Mesangial cell (primary cell): ENCODE data around the gene TEX47. TPM values are rescaled to one million over a fixed set of nuclear protein-coding genes. Genes with fewer than 3 reads are reported as not detected.

Experiments
- total RNA-seq: library from RNA; depleted of rRNA; stranded (reverse); fragments of >200 nt; gene quantifications from 2 replicates; pipeline ENCODE4 v1.2.3, GENCODE V29; 2015

TEX47 gene
- not detected in 2 replicates for total RNA-seq

DNA sequence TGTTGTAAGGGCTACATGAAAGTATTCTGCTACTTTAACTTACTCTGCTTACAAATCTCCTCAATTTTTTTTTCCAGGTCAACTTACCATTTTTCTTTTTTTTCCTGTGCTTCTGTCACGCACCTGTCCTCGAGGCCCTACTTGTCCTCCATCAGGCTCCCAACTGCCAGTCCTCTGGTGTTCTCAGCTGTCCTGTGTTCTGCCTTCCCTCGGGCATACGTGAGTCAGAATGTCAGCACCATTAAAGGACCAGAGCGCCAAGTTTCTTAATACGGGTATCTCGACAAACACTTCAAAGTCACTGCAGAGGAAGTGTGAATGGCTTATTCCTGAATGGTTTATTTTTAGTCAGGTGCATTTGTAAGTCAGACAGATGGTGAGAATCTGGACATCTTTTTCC is at the start of gene TEX47:
Gene TEX47 (minus strand): TSS at position 185 of the 400 bp plus-strand sequence. CDS start 795 bp downstream, outside the sequence.

DNA sequence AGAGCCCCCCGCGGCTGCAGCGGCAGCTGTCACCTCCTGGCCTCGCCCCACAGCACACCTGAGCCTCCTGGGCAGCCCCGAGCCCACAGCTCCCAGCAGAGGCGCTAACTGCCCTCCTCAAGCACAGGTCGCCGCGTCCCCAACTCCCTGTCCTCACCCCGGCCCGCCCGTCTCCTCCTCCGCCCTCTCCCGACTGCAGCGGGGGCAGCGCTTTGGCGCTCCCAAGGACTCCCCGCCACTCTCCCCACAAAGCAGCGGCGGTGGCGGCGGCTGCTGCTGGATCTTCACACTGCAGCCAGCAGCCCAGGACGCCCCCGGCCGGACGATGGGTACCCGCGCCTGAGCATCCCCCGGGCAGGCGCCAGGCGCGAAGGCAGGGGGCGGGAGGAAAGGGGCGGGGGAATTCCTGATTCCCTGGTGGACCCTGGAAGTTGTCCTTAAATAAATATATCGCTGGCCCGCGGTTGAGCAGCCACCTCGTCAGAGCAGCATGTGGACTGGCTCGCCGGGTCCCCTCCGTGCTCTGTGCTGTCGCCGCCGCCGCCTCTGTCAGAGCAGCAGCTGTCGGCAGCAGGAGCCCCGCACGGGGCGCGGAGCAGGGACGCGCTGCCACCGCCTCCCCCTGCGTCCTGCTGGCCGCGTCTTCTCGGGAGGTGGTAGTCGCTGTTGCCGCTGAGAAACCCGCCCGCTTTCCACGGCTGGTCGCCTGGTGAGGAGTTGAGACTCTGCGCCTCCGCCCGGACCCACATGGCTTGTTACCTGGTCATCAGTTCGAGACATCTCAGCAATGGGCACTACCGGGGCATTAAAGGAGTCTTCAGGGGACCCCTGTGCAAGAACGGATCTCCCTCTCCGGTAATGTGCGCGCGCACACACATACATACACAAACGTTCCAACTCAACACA is 36.1 kb downstream of the TEX47 start, which contains the start of gene ZNF804B:
Gene ZNF804B (plus strand): TSS at position 471 of the 906 bp plus-strand sequence. CDS start 277 bp downstream, at position 748.

Other genes with a start within 250 kb of the TEX47 start
- not detected in 2 replicates for gene ZNF804B, start 36.0 kb downstream of the TEX47 start, total RNA-seq